Caco-2 (cell line): Measurements from ENCODE around the gene PCDH15. TPM values are rescaled to one million over a fixed set of nuclear protein-coding genes. Genes with fewer than 3 reads are reported as not detected.

Source experiments
- BruUV-seq: library from RNA; stranded (reverse); fragments of 400-500 nt; replicated peaks from 2 replicates; lab custom pipeline; 2021; lab: Mats Ljungman, UMichigan
- CTCF ChIA-PET: fragments of 300-600 bp; sonication (Branson Sonifier 250); formaldehyde crosslinking; loops from one replicate; lab custom pipeline; 2022; ENCODE audit warnings: antibody characterized with exemption; lab: Charles Lee
- POLR2A ChIA-PET: fragments of 300-600 bp; sonication (Branson Sonifier 250); formaldehyde crosslinking; loops from one replicate; lab custom pipeline; 2022; ENCODE audit warnings: antibody characterized with exemption; lab: Charles Lee
- DNase-seq, 2 experiments: peaks; one replicate each; pipeline versions ENCODE4 v3.0.0 to v3.0.0-alpha.2; 2020 to 2022
- H3K27me3 ChIP-seq: replicated peaks from 2 replicates; pipeline ENCODE4 v1.6.0; 2011; ENCODE audit warnings: low read length; ENCODE audit not compliant: control insufficient read depth, insufficient read depth
- H3K36me3 ChIP-seq: 2 replicates; pipeline ENCODE4 v1.5.1; 2011; ENCODE audit warnings: low read length; ENCODE audit not compliant: control insufficient read depth, insufficient read depth
- H3K4me1 ChIP-seq: fragments of 250-450 bp; sonication (Bioruptor Pico); 2 replicates; pipeline ENCODE4 v1.5.1; 2020; ENCODE audit warnings: mild to moderate bottlenecking
- H3K4me3 ChIP-seq: 2 replicates; pipeline ENCODE4 v1.5.1; 2011; ENCODE audit warnings: low read depth, mild to moderate bottlenecking, control low read depth, low read length
- H3K9me3 ChIP-seq: fragments of 250-450 bp; sonication (Bioruptor Pico); 2 replicates; pipeline ENCODE4 v1.5.1; 2020; ENCODE audit warnings: mild to moderate bottlenecking, moderate library complexity
- H3K27ac Mint-ChIP-seq: one replicate; pipeline ENCODE4 v1.8.0; 2022; ENCODE audit warnings: mixed read lengths; ENCODE audit not compliant: unreplicated experiment
- H3K27me3 Mint-ChIP-seq: one replicate; pipeline ENCODE4 v1.8.0; 2022; ENCODE audit warnings: mixed read lengths; ENCODE audit not compliant: insufficient read depth, unreplicated experiment
- H3K36me3 Mint-ChIP-seq: one replicate; pipeline ENCODE4 v1.8.0; 2022; ENCODE audit warnings: mild to moderate bottlenecking, mixed read lengths; ENCODE audit not compliant: insufficient read depth, unreplicated experiment
- H3K4me1 Mint-ChIP-seq: one replicate; pipeline ENCODE4 v1.8.0; 2022; ENCODE audit warnings: low read depth, mixed read lengths; ENCODE audit not compliant: unreplicated experiment
- H3K4me3 Mint-ChIP-seq: one replicate; pipeline ENCODE4 v1.8.0; 2022; ENCODE audit warnings: mild to moderate bottlenecking, moderate library complexity, mixed read lengths; ENCODE audit not compliant: unreplicated experiment
- H3K9me3 Mint-ChIP-seq: one replicate; pipeline ENCODE4 v1.8.0; 2022; ENCODE audit warnings: mixed read lengths; ENCODE audit not compliant: unreplicated experiment
- intact Hi-C: fragments of 100-400 bp; cut with micrococcal nuclease; formaldehyde crosslinking; loops from one replicate; pipeline ENCODE4 v1.10.0; 2022; ENCODE audit not compliant: unreplicated experiment
- total RNA-seq: library from RNA; stranded (reverse); gene quantifications from 2 replicates; pipeline ENCODE4 v1.2.3, GENCODE V29; 2022
- TF ChIP-seq, protein P1 (sequence below), 2 experiments: fragments of 200-600 bp in 1 of 2; IDR thresholded peaks; 1 replicate in 1 of 2; 2 replicates in 1 of 2; pipeline versions ENCODE4 v1.5.1 to v1.8.0; 2011 to 2022; ENCODE audit warnings: antibody characterized with exemption in 1 of 2, control low read depth in 1 of 2, inconsistent platforms in 1 of 2, low read depth in 1 of 2, low read length in 1 of 2, mild to moderate bottlenecking in 1 of 2, moderate library complexity in 1 of 2; ENCODE audit not compliant: insufficient read depth in 1 of 2, severe bottlenecking in 1 of 2, unreplicated experiment in 1 of 2

PCDH15 gene
- total RNA-seq, 1 experiment from 2014 or later = 0.02 TPM

DNA sequence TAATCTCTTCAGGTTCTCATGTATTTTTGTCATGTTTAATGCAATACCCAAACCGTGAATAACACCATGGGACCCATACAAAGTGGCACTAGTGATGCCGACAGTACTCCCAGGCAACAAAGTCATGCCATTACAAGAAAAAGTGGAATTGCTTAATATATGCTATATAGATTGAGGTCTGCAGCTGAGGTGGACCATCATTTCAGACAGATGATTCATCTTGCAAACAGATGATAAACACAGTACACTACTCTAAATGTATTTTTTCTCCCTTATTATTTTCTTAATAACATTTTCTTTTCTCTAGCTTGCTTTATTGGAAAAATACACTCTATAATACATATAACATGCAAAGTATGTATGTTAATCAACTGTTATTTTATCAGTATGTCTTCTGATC lies 14.6 kb upstream of the PCDH15 start:
- ChIA-PET CTCF (no interaction called here), POLR2A (no interaction called here)
- H3K4me3 ChIP-seq = no peak overlapping the region
- H3K4me1 ChIP-seq = no peaks in the 10 kb centered on the region
- peaks cover 9% of the 10 kb centered on the region for H3K4me1 Mint-ChIP-seq
- no peaks in the 10 kb centered on the region for H3K36me3 Mint-ChIP-seq
- no TSS peak for BruUV-seq
- H3K9me3 ChIP-seq = no peaks in the 10 kb centered on the region
- no peaks in the 10 kb centered on the region for H3K27me3 ChIP-seq
- no peak overlapping the region for H3K27ac Mint-ChIP-seq
- DNase-seq = no peak
- peaks cover 9% of the 10 kb centered on the region for H3K9me3 Mint-ChIP-seq
- no peaks in the 10 kb centered on the region for H3K36me3 ChIP-seq
- TF ChIP-seq, protein P1, sequence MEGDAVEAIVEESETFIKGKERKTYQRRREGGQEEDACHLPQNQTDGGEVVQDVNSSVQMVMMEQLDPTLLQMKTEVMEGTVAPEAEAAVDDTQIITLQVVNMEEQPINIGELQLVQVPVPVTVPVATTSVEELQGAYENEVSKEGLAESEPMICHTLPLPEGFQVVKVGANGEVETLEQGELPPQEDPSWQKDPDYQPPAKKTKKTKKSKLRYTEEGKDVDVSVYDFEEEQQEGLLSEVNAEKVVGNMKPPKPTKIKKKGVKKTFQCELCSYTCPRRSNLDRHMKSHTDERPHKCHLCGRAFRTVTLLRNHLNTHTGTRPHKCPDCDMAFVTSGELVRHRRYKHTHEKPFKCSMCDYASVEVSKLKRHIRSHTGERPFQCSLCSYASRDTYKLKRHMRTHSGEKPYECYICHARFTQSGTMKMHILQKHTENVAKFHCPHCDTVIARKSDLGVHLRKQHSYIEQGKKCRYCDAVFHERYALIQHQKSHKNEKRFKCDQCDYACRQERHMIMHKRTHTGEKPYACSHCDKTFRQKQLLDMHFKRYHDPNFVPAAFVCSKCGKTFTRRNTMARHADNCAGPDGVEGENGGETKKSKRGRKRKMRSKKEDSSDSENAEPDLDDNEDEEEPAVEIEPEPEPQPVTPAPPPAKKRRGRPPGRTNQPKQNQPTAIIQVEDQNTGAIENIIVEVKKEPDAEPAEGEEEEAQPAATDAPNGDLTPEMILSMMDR (IDR thresholded peaks at IDR 0.05; ENCODE audit: insufficient read depth in 1 of 2, low read depth in 1 of 2, low read length in 1 of 2, severe bottlenecking in 1 of 2, unreplicated experiment in 1 of 2) = no peak
- intact Hi-C loops = no loop called here
- H3K27me3 Mint-ChIP-seq = no peaks in the 10 kb centered on the region
- no peak overlapping the region for H3K4me3 Mint-ChIP-seq

DNA sequence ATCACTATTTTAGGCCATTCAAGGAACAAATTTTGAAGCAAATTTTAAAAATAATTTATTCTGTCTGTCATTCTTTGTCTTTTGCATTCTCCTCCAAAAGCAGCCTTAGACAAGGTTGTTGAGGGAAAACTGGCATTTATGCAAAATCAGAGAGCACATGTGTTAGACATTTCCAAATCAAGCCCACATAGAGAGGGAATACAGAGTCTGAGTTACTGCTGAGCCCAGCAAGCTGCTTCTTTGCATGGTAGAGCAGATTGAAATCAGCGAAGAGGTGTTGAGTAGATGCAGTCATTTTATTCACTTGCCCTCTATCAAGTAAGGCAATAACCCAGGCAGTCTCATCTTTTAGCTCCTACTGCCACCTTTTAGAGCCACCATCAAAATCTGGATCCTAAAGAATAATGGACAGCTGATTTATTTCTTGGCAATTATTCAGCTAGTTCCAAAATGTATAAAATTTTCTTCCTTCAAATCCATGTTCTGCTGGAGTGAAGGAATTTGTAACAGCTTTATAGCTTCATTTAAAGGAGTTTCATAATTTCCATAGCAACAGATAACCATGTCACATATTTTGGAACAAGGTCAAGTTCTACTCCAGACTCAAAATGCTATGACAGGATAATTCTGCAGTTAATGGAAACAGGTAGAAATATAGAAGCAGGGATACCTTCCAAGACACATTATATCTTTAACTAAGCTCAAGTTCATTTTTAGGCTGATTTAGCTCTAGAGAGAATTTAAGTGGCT lies 7.3 kb upstream of the PCDH15 start:
- H3K27ac Mint-ChIP-seq = no peak overlapping the region
- Histone ChIP-seq H3K36me3 (no peaks in the 10 kb centered on the region), H3K4me3 (no peak overlapping the region), H3K27me3 (no peaks in the 10 kb centered on the region), H3K9me3 (no peaks in the 10 kb centered on the region), H3K4me1 (no peaks in the 10 kb centered on the region)
- CTCF ChIA-PET = no interaction called here
- H3K4me1 Mint-ChIP-seq = peaks cover 4% of the 10 kb centered on the region
- POLR2A ChIA-PET = no interaction called here
- no peak overlapping the region for H3K4me3 Mint-ChIP-seq
- intact Hi-C loops = loop anchor here (10.0 kb wide), 1 partner anchor 814 kb away; no protein-coding TSS in a partner anchor
- peaks cover 2% of the 10 kb centered on the region for H3K27me3 Mint-ChIP-seq
- no peaks in the 10 kb centered on the region for H3K36me3 Mint-ChIP-seq
- DNase-seq = no peak
- BruUV-seq = no TSS peak
- peaks cover 9% of the 10 kb centered on the region for H3K9me3 Mint-ChIP-seq
- TF ChIP-seq, protein P1 (IDR thresholded peaks at IDR 0.05; ENCODE audit: insufficient read depth in 1 of 2, low read depth in 1 of 2, low read length in 1 of 2, severe bottlenecking in 1 of 2, unreplicated experiment in 1 of 2) = no peak

DNA sequence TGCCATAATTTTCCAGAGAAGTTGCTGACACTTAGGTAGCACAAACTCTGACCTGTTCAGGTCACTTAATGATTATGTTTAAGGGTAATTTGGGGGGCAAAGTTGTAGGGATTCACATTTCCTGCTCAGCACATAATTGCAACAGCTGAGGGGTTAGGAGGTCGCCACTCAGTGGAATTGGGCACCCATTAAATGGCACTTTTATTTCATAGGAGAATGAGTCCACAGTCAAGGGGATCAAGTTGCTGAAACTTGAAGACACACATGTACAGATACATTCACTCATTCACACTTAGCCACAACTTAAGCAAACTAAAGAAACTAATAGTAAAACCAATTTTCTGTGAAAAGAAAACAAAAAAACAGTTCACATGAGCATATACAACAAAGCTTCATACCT lies 1.5 kb downstream of the PCDH15 start:
- Histone ChIP-seq H3K4me1 (no peaks in the 10 kb centered on the region), H3K36me3 (no peaks in the 10 kb centered on the region), H3K27me3 (no peaks in the 10 kb centered on the region), H3K4me3 (no peak overlapping the region), H3K9me3 (no peaks in the 10 kb centered on the region)
- ChIA-PET POLR2A (no interaction called here), CTCF (no interaction called here)
- Mint-ChIP-seq H3K4me1 (no peaks in the 10 kb centered on the region), H3K36me3 (no peaks in the 10 kb centered on the region), H3K9me3 (no peaks in the 10 kb centered on the region), H3K27me3 (peaks cover 11% of the 10 kb centered on the region), H3K4me3 (no peak overlapping the region), H3K27ac (no peak overlapping the region)
- intact Hi-C loops = no loop called here
- BruUV-seq = no TSS peak
- TF ChIP-seq, protein P1 (IDR thresholded peaks at IDR 0.05; ENCODE audit: insufficient read depth in 1 of 2, low read depth in 1 of 2, low read length in 1 of 2, severe bottlenecking in 1 of 2, unreplicated experiment in 1 of 2) = no peak
- no peak for DNase-seq
